ENCODE data around the gene TP53INP2. TPM values are rescaled to one million over a fixed set of nuclear protein-coding genes. Genes with fewer than 3 reads are reported as not detected.

TP53INP2 gene
- total and polyA plus RNA-seq, 4 experiments from 2014 or later, result 0.23 to 1.2 (median 0.86) TPM; not detected in 1

GRCh38 chr20:34691838-34692237 is 12.3 kb upstream of the TP53INP2 start:
- Histone ChIP-seq H3K27me3 (ENCODE audit: insufficient read depth, low read length) (no peaks in the 10 kb centered on the region), H3K36me3 (ENCODE audit: insufficient read depth, low read length) (no peaks in the 10 kb centered on the region), H3K27ac (ENCODE audit: low read depth, low read length) (no peak overlapping the region), H3K4me1 (ENCODE audit: insufficient read depth, low read length) (no peaks in the 10 kb centered on the region), H3K9me3 (ENCODE audit: control insufficient read depth in 1 of 2, low read length in 2 of 2) (no peaks in the 10 kb centered on the region), H3K4me3 (ENCODE audit: low read length in 2 of 2) (no peak overlapping the region)
- intact Hi-C loops (cut with micrococcal nuclease), result no loop called here
- no peaks in the 10 kb centered on the region for H3K9me3 Mint-ChIP-seq
- no peak overlapping the region for H3K4me3 Mint-ChIP-seq
- H3K36me3 Mint-ChIP-seq, result no peaks in the 10 kb centered on the region
- peaks cover 2 to 3% of the 10 kb centered on the region in 2 donors for H3K27me3 Mint-ChIP-seq
- DNase-seq, result no peak
- H3K4me1 Mint-ChIP-seq, result no peaks in the 10 kb centered on the region
- H3K27ac Mint-ChIP-seq, result no peak overlapping the region
- ChIA-PET POLR2A (ENCODE audit: partially characterized antibody) (no interaction called here), CTCF (ENCODE audit: partially characterized antibody) (interaction anchor here (1.1 to 1.6 kb wide), 2 partner anchors 9 to 16 kb away, joined by 3 read pairs; no protein-coding TSS in a partner anchor)

GRCh38 chr20:34693414-34693813 is 10.7 kb upstream of the TP53INP2 start:
- no peak overlapping the region for H3K27ac Mint-ChIP-seq
- DNase-seq, result no peak
- ChIA-PET POLR2A (ENCODE audit: partially characterized antibody) (no interaction called here), CTCF (ENCODE audit: partially characterized antibody) (no interaction called here)
- no peaks in the 10 kb centered on the region for H3K4me1 ChIP-seq (ENCODE audit: insufficient read depth, low read length)
- no peaks in the 10 kb centered on the region for H3K36me3 Mint-ChIP-seq
- H3K4me3 Mint-ChIP-seq, result no peak overlapping the region
- H3K27me3 ChIP-seq (ENCODE audit: insufficient read depth, low read length), result no peaks in the 10 kb centered on the region
- H3K9me3 ChIP-seq (ENCODE audit: control insufficient read depth in 1 of 2, low read length in 2 of 2), result no peaks in the 10 kb centered on the region
- H3K27me3 Mint-ChIP-seq, result peaks cover 2 to 3% of the 10 kb centered on the region in 2 donors
- H3K36me3 ChIP-seq (ENCODE audit: insufficient read depth, low read length), result no peaks in the 10 kb centered on the region
- no peak overlapping the region for H3K4me3 ChIP-seq (ENCODE audit: low read length in 2 of 2)
- intact Hi-C loops (cut with micrococcal nuclease), result no loop called here
- H3K9me3 Mint-ChIP-seq, result no peaks in the 10 kb centered on the region
- H3K27ac ChIP-seq (ENCODE audit: low read depth, low read length), result no peak overlapping the region
- no peaks in the 10 kb centered on the region for H3K4me1 Mint-ChIP-seq

DNA sequence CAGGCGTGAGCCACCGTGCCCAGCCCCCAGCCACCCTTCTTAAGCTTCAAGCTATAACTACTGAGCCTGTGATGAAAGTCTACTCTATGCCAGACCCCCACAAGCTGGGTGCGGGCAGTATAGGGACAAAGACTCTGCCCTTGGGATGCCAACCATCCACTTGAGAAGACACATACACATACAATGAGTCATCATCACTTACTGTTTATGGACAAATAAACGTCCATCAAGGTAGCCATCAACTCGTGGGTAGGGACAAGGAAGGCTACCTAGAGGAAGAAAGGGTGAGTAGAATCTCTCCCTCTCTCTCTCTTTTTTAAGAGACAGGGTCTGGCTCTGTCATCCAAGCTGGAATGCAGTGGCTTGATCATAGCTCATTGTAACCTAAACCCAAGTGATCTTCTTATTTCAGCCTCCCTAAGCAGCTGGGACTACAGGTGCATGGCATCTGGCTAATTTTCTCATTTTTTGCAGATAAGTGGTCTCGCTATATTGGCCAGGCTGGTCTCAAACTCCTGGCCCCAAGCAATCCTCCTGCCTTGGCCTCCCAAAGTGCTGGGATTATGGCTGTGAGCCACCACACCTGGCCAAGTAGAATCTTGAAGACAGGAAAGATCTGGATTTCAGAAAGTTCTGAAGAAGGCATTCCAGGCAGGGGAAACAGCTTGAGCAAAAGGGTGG is 2.6 kb upstream of the TP53INP2 start:
- Mint-ChIP-seq H3K27ac (peak overlapping the region in 4 of 7 donors; percentile 27 to 94 (median 79)), H3K27me3 (no peaks in the 10 kb centered on the region), H3K4me3 (peak overlapping the region in 1 of 8 donors; percentile 32), H3K9me3 (peaks cover 0 to 2% (median 0%) of the 10 kb centered on the region in 8 donors), H3K36me3 (peaks cover 0 to 8% of the 10 kb centered on the region in 2 donors), H3K4me1 (peaks cover 9 to 35% (median 15%) of the 10 kb centered on the region in 4 donors)
- ChIA-PET CTCF (ENCODE audit: partially characterized antibody) (no interaction called here), POLR2A (ENCODE audit: partially characterized antibody) (no interaction called here)
- no peaks in the 10 kb centered on the region for H3K27me3 ChIP-seq (ENCODE audit: insufficient read depth, low read length)
- no peak for DNase-seq
- no peaks in the 10 kb centered on the region for H3K36me3 ChIP-seq (ENCODE audit: insufficient read depth, low read length)
- intact Hi-C loops (cut with micrococcal nuclease), result no loop called here
- no peak overlapping the region for H3K27ac ChIP-seq (ENCODE audit: low read depth, low read length)
- H3K9me3 ChIP-seq (ENCODE audit: control insufficient read depth in 1 of 2, low read length in 2 of 2), result no peaks in the 10 kb centered on the region
- peaks cover 16% of the 10 kb centered on the region for H3K4me1 ChIP-seq (ENCODE audit: insufficient read depth, low read length)
- no peak overlapping the region for H3K4me3 ChIP-seq (ENCODE audit: low read length in 2 of 2)

DNA sequence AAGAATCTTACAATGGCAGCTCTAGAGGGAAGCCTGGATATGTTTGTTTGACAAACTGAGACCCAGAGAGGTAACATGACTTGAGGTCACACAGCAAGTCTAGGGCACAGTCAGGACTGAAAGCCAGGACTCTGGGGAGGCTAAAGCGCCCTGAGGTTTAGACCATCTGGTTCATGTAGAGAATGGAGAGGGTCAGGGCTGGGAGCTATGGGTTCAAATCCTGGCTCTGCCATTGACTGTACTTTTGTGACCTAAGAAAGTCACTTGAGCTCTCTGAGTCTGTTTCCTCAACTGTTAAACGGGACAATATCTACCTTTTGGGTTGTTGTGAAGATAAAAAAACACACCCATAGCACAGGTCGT is 1.1 kb upstream of the TP53INP2 start:
- peak overlapping the region; percentile 94 to 100 (median 97) for H3K27ac Mint-ChIP-seq
- no peak for DNase-seq
- peaks cover 9 to 37% (median 15%) of the 10 kb centered on the region in 4 donors for H3K4me1 Mint-ChIP-seq
- POLR2A ChIA-PET (ENCODE audit: partially characterized antibody), result interaction anchor here (1.6 to 3.4 kb wide), 2 partner anchors 26 to 187 kb away, joined by 4 to 34 read pairs; partner anchors contain the start of genes DYNLRB1 and PIGU
- H3K36me3 Mint-ChIP-seq, result peaks cover 0 to 8% of the 10 kb centered on the region in 2 donors
- no peaks in the 10 kb centered on the region for H3K27me3 Mint-ChIP-seq
- H3K4me3 Mint-ChIP-seq, result peak overlapping the region; percentile 88 to 97 (median 94)
- no peak overlapping the region for H3K27ac ChIP-seq (ENCODE audit: low read depth, low read length)
- intact Hi-C loops (cut with micrococcal nuclease), result no loop called here
- H3K9me3 ChIP-seq (ENCODE audit: control insufficient read depth in 1 of 2, low read length in 2 of 2), result no peaks in the 10 kb centered on the region
- no peaks in the 10 kb centered on the region for H3K27me3 ChIP-seq (ENCODE audit: insufficient read depth, low read length)
- H3K9me3 Mint-ChIP-seq, result peaks cover 0 to 2% (median 0%) of the 10 kb centered on the region in 8 donors
- H3K36me3 ChIP-seq (ENCODE audit: insufficient read depth, low read length), result no peaks in the 10 kb centered on the region
- CTCF ChIA-PET (ENCODE audit: partially characterized antibody), result interaction anchor here (0.7 to 8.8 kb wide), 3 partner anchors 11 to 390 kb away, joined by 3 to 148 read pairs (median 4); no protein-coding TSS in a partner anchor
- H3K4me3 ChIP-seq (ENCODE audit: low read length in 2 of 2), result no peak overlapping the region
- H3K4me1 ChIP-seq (ENCODE audit: insufficient read depth, low read length), result peaks cover 16% of the 10 kb centered on the region

DNA sequence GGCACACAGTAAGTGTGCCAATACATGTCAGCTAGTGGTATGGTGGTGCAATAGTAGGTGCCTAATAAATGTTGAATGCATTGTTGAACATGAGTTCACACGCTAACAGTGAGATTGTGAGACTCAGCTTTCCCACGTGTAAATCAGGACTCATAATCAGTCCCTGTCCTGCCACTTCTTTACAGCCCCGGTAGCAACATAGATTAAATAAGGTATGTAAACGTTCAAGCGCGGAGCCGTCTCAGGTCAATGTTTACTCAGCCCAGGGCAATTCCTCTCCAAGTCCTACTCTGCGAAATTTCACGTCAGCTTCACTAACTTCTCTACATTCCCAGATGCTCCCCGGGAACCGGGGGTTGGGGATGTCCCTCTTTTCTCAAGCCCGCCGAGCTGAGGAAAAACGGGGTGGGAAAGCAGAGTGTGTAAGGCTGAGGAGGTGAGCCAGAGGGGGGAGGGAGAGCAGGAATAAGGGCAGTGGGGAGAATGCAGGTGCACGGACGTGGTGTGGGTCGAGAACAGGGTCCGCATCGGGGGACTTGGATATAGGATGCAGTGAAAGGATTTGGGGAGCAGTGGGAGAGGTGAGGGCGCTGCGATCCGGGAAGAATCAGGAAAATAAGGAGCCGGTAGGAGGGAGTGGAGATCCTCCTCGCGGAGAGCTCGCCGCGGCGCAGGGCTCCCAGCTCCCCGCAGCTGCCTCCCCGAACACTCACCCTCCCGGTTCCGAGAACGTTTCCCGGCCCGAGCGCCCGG is 544 bp upstream of the TP53INP2 start:
- peak in 2 of 5 donors; percentile 32 for DNase-seq
- H3K27me3 Mint-ChIP-seq, result no peaks in the 10 kb centered on the region
- H3K27ac Mint-ChIP-seq, result peak overlapping the region; percentile 94 to 100 (median 97)
- peaks cover 20% of the 10 kb centered on the region for H3K4me1 ChIP-seq (ENCODE audit: insufficient read depth, low read length)
- H3K9me3 Mint-ChIP-seq, result peaks cover 0 to 3% (median 0%) of the 10 kb centered on the region in 8 donors
- CTCF ChIA-PET (ENCODE audit: partially characterized antibody), result interaction anchor here (0.8 to 8.8 kb wide), 3 partner anchors 11 to 591 kb away, joined by 3 to 148 read pairs (median 4); partner anchors contain the start of gene EIF2S2
- H3K27me3 ChIP-seq (ENCODE audit: insufficient read depth, low read length), result no peaks in the 10 kb centered on the region
- peak overlapping the region; percentile 88 to 97 (median 94) for H3K4me3 Mint-ChIP-seq
- peaks cover 0 to 8% of the 10 kb centered on the region in 2 donors for H3K36me3 Mint-ChIP-seq
- peak overlapping the region; percentile 56 to 64 for H3K4me3 ChIP-seq (ENCODE audit: low read length in 2 of 2)
- H3K36me3 ChIP-seq (ENCODE audit: insufficient read depth, low read length), result no peaks in the 10 kb centered on the region
- H3K4me1 Mint-ChIP-seq, result peaks cover 11 to 42% (median 18%) of the 10 kb centered on the region in 4 donors
- intact Hi-C loops (cut with micrococcal nuclease), result loop anchor here (1.0 kb wide), 2 partner anchors 26 to 400 kb away; partner anchors contain the start of genes AHCY and PIGU
- peak overlapping the region; percentile 90 for H3K27ac ChIP-seq (ENCODE audit: low read depth, low read length)
- H3K9me3 ChIP-seq (ENCODE audit: control insufficient read depth in 1 of 2, low read length in 2 of 2), result no peaks in the 10 kb centered on the region
- POLR2A ChIA-PET (ENCODE audit: partially characterized antibody), result interaction anchor here (0.9 to 3.4 kb wide), 3 partner anchors 12 to 187 kb away, joined by 3 to 34 read pairs (median 4); partner anchors contain the start of genes DYNLRB1 and PIGU

- H3K4me3 Mint-ChIP-seq, result peak overlapping the region; percentile 88 to 98 (median 91)
- H3K36me3 ChIP-seq (ENCODE audit: insufficient read depth, low read length), result no peaks in the 10 kb centered on the region
- peaks cover 0 to 4% (median 0%) of the 10 kb centered on the region in 8 donors for H3K9me3 Mint-ChIP-seq
- peak in 1 of 5 donors; percentile 9 for DNase-seq
- peak overlapping the region; percentile 90 for H3K27ac ChIP-seq (ENCODE audit: low read depth, low read length)
- POLR2A ChIA-PET (ENCODE audit: partially characterized antibody), result interaction anchor here (0.9 to 3.4 kb wide), 2 partner anchors 28 to 166 kb away, joined by 3 to 34 read pairs; partner anchors contain the start of gene PIGU
- intact Hi-C loops (cut with micrococcal nuclease), result no loop called here
- no peaks in the 10 kb centered on the region for H3K9me3 ChIP-seq (ENCODE audit: control insufficient read depth in 1 of 2, low read length in 2 of 2)
- no peaks in the 10 kb centered on the region for H3K27me3 Mint-ChIP-seq
- H3K4me1 Mint-ChIP-seq, result peaks cover 12 to 54% (median 19%) of the 10 kb centered on the region in 4 donors
- peak overlapping the region; percentile 94 to 99 (median 98) for H3K27ac Mint-ChIP-seq
- peaks cover 23% of the 10 kb centered on the region for H3K4me1 ChIP-seq (ENCODE audit: insufficient read depth, low read length)
- H3K36me3 Mint-ChIP-seq, result peaks cover 0 to 8% of the 10 kb centered on the region in 2 donors
- CTCF ChIA-PET (ENCODE audit: partially characterized antibody), result interaction anchor here (1.2 to 8.8 kb wide), 2 partner anchors 164 to 392 kb away, joined by 5 to 148 read pairs; no protein-coding TSS in a partner anchor
- peak overlapping the region; percentile 2 to 56 for H3K4me3 ChIP-seq (ENCODE audit: low read length in 2 of 2)
- no peaks in the 10 kb centered on the region for H3K27me3 ChIP-seq (ENCODE audit: insufficient read depth, low read length)
These were observed 858 bp downstream of the TP53INP2 start for GRCh38 chr20:34705008-34705396.
